OCI-LY1 (cell line): ENCODE data around the gene RASA2.

ENCODE experiments used
- H2AFZ ChIP-seq: fragments of 200-600 bp; sonication (generic), shearing (Covaris generic); 2 replicates; pipeline ENCODE4 v1.6.0; 2014; ENCODE audit warnings: antibody characterized with exemption, mild to moderate bottlenecking, low read length
- H3F3A ChIP-seq: fragments of 200-600 bp; sonication (generic), shearing (Covaris generic); 2 replicates; pipeline ENCODE4 v1.6.0; 2014; ENCODE audit warnings: mild to moderate bottlenecking, antibody characterized with exemption, low read length, moderate library complexity; ENCODE audit not compliant: insufficient read depth
- H3K27ac ChIP-seq: fragments of 200-600 bp; sonication (generic); 2 replicates; pipeline ENCODE4 v1.5.1; 2014; ENCODE audit warnings: low read length, mixed run types, mild to moderate bottlenecking, low read depth; ENCODE audit not compliant: poor library complexity, severe bottlenecking
- H3K27me3 ChIP-seq: fragments of 200-600 bp; sonication (generic); 2 replicates; pipeline ENCODE4 v1.6.0; 2014; ENCODE audit warnings: antibody characterized with exemption, mild to moderate bottlenecking, low read length, moderate library complexity; ENCODE audit not compliant: insufficient read depth
- H3K36me3 ChIP-seq: fragments of 200-600 bp; sonication (generic); 2 replicates; pipeline ENCODE4 v1.6.1; 2014; ENCODE audit warnings: mild to moderate bottlenecking, antibody characterized with exemption, low read length, moderate library complexity, mixed read lengths; ENCODE audit not compliant: insufficient read depth
- H3K4me1 ChIP-seq: fragments of 200-600 bp; sonication (generic); 2 replicates; pipeline ENCODE4 v1.5.1; 2014; ENCODE audit warnings: mild to moderate bottlenecking, low read length, moderate library complexity; ENCODE audit not compliant: insufficient read depth, severe bottlenecking
- H3K4me2 ChIP-seq: fragments of 200-600 bp; sonication (generic), shearing (Covaris generic); 2 replicates; pipeline ENCODE4 v1.6.1; 2014; ENCODE audit warnings: low read length
- H3K4me3 ChIP-seq: fragments of 200-600 bp; sonication (generic); 2 replicates; pipeline ENCODE4 v1.5.1; 2014; ENCODE audit warnings: low read length, low read depth, mild to moderate bottlenecking, mixed read lengths; ENCODE audit not compliant: poor library complexity, severe bottlenecking
- H3K79me2 ChIP-seq: fragments of 200-600 bp; shearing (Covaris generic); 2 replicates; pipeline ENCODE4 v1.6.1; 2016; ENCODE audit warnings: mixed run types, low read length, mixed read lengths; ENCODE audit not compliant: insufficient read depth
- H3K9ac ChIP-seq: fragments of 200-600 bp; sonication (generic), shearing (Covaris generic); 2 replicates; pipeline ENCODE4 v1.6.1; 2014; ENCODE audit warnings: mild to moderate bottlenecking, low read length, mixed read lengths
- H3K9me2 ChIP-seq: fragments of 200-600 bp; sonication (generic), shearing (Covaris generic); 2 replicates; pipeline ENCODE4 v1.6.1; 2014; ENCODE audit warnings: low read depth, mild to moderate bottlenecking, low read length, mixed read lengths
- H3K9me3 ChIP-seq: fragments of 200-600 bp; shearing (Covaris generic); 2 replicates; pipeline ENCODE4 v1.6.1; 2014; ENCODE audit warnings: low read length, mixed read lengths
- H4K20me1 ChIP-seq: fragments of 200-600 bp; sonication (generic), shearing (Covaris generic); 2 replicates; pipeline ENCODE4 v1.6.0; 2016; ENCODE audit warnings: mild to moderate bottlenecking, low read length; ENCODE audit not compliant: insufficient read depth
- EZH2 ChIP-seq: fragments of 200-600 bp; sonication (generic), shearing (Covaris generic); IDR thresholded peaks from 2 replicates; pipeline ENCODE4 v1.8.0; 2017; ENCODE audit warnings: borderline replicate concordance, mixed run types, mild to moderate bottlenecking, antibody characterized with exemption, low read length, moderate library complexity, mixed read lengths
- TF ChIP-seq, protein P1 (sequence below): fragments of 200-600 bp; sonication (generic), shearing (Covaris generic); IDR thresholded peaks from 2 replicates; pipeline ENCODE4 v1.5.1; 2017; ENCODE audit warnings: mild to moderate bottlenecking, antibody characterized with exemption, low read length, moderate library complexity, mixed read lengths

RASA2 gene

DNA sequence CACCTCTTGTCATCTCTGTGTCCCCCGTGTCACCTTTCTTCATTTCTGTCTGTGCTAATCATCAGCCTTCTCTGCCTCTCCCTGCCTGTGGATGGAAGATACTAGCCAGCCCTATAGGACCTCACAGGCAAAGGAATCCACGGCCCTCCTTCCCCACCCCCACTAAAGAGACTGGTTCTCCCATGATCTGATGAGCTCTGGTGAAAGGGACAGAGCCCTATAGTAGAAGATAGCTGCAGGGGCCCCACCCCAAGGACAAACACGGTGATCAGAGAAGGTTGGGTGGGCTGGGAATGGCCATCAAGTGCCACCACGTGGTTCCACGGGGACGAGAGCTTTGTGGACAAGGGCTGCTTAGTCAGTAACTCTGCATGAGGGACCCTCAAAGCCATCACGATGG lies 27.8 kb upstream of the RASA2 start:
- Histone ChIP-seq H3K27me3 (peaks cover 4% of the 10 kb centered on the region; the same call in 1 of the 2 replicates), H2AFZ (no peak overlapping the region), H3K4me2 (no peak overlapping the region), H3K79me2 (no peaks in the 10 kb centered on the region), H3K36me3 (no peaks in the 10 kb centered on the region), H3K9ac (no peak overlapping the region), H3K9me2 (no peaks in the 10 kb centered on the region), H3F3A (no peaks in the 10 kb centered on the region), H3K4me3 (no peak overlapping the region), H3K9me3 (peaks cover 2% of the 10 kb centered on the region), H4K20me1 (no peaks in the 10 kb centered on the region), H3K4me1 (no peaks in the 10 kb centered on the region), H3K27ac (no peak overlapping the region)
- TF ChIP-seq, protein P1, sequence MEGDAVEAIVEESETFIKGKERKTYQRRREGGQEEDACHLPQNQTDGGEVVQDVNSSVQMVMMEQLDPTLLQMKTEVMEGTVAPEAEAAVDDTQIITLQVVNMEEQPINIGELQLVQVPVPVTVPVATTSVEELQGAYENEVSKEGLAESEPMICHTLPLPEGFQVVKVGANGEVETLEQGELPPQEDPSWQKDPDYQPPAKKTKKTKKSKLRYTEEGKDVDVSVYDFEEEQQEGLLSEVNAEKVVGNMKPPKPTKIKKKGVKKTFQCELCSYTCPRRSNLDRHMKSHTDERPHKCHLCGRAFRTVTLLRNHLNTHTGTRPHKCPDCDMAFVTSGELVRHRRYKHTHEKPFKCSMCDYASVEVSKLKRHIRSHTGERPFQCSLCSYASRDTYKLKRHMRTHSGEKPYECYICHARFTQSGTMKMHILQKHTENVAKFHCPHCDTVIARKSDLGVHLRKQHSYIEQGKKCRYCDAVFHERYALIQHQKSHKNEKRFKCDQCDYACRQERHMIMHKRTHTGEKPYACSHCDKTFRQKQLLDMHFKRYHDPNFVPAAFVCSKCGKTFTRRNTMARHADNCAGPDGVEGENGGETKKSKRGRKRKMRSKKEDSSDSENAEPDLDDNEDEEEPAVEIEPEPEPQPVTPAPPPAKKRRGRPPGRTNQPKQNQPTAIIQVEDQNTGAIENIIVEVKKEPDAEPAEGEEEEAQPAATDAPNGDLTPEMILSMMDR = no peak

DNA sequence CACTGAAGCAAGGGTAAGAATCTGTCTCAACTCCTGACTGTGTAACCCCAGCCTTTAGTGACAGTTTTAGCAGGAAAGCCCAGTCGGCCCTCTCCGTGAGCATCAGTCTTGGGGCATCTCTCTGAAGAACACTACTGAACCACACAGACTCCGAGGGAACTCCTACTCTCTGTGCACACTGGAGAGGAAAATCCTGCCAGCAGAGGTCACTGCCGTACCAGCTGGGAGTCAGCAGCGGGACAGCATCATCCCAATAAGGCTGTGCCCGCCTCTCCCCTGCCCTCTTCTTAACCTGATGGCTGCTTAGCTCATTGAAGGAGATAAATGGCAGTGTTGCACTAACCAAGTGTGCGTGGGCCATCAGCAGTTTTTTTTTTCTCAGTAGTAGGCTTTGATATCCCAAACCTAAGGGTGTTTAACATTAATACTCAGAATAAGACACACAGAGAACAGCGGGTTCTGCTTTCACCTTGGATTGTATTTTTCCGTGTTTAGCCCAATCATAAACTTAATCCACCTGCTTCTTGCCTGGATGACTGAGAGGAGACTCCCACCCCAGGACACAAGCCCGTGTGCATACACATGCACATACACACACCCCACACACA lies 26.6 kb upstream of the RASA2 start:
- Histone ChIP-seq H3K27me3 (peaks cover 4% of the 10 kb centered on the region; the same call in 1 of the 2 replicates), H3K9me3 (peaks cover 12% of the 10 kb centered on the region), H2AFZ (no peak overlapping the region), H3K9ac (no peak overlapping the region), H3K79me2 (no peaks in the 10 kb centered on the region), H3K4me2 (no peak overlapping the region), H3K27ac (no peak overlapping the region), H3K36me3 (no peaks in the 10 kb centered on the region), H4K20me1 (no peaks in the 10 kb centered on the region), H3K9me2 (no peaks in the 10 kb centered on the region), H3K4me3 (no peak overlapping the region), H3F3A (no peaks in the 10 kb centered on the region), H3K4me1 (no peaks in the 10 kb centered on the region)
- TF ChIP-seq EZH2 = no peak
- TF ChIP-seq, protein P1 = peak; percentile 97

DNA sequence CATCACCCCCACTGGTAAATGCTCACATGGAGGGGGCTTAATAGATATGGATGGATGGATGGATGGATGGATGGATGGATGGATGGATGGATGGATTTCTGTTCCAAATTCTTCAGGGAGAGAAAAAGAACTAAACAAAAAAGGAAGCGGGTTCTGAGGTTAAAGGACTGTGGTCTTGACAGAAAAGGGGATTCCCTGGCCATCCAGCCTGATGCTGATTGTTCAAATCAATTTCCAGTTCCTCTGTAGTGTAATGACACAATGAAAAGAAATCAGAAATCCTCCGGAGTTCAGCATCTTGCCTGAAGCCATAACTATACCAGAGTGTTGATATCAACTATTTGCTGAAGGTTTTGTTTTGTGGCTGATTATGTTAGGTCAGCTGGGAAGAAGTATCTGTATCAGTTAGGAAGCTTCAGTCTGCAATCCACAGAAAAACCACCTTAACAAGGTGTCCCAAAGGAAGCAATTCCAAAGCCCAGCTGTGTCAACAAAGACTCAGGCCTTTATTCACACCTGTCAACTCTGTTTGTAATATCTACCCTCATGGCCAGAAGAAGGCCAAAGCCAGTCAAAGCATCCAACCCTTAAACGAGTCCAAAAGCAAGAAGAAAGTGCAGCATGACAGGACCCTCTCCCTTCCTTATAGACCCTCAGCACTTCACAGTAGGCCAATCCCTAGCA lies 24.5 kb upstream of the RASA2 start:
- Histone ChIP-seq H3K9me2 (no peaks in the 10 kb centered on the region), H3K9ac (no peak overlapping the region), H3K27ac (no peak overlapping the region), H3K27me3 (peaks cover 4% of the 10 kb centered on the region; the same call in 1 of the 2 replicates), H3K4me3 (no peak overlapping the region), H2AFZ (no peak overlapping the region), H3K36me3 (no peaks in the 10 kb centered on the region), H3K79me2 (no peaks in the 10 kb centered on the region), H3K4me2 (no peak overlapping the region), H3K9me3 (peaks cover 14% of the 10 kb centered on the region), H3F3A (no peaks in the 10 kb centered on the region), H3K4me1 (no peaks in the 10 kb centered on the region), H4K20me1 (no peaks in the 10 kb centered on the region)
- no peak for TF ChIP-seq EZH2
- TF ChIP-seq, protein P1 = no peak
